PC-3 (cell line): ENCODE measurements around the gene SEMA3B.

Experiments used
- EZH2 ChIP-seq: fragments of 300-600 bp; sonication (generic); IDR thresholded peaks from one replicate; pipeline ENCODE4 v1.6.1; 2017; ENCODE audit warnings: antibody characterized with exemption, mild to moderate bottlenecking, low read length; ENCODE audit not compliant: unreplicated experiment
- EZH2phosphoT487 ChIP-seq: fragments of 300-600 bp; sonication (generic); IDR thresholded peaks from 2 replicates; pipeline ENCODE4 v1.6.1; 2018; ENCODE audit warnings: mild to moderate bottlenecking, antibody characterized with exemption, low read length, borderline replicate concordance
- TF ChIP-seq, protein P1 (sequence below): fragments of 300-600 bp; sonication (generic); conservative IDR thresholded peaks from 2 replicates; pipeline ENCODE4 v1.5.1; 2017; ENCODE audit warnings: antibody characterized with exemption, low read depth, mild to moderate bottlenecking, low read length

- TF ChIP-seq, protein P1, sequence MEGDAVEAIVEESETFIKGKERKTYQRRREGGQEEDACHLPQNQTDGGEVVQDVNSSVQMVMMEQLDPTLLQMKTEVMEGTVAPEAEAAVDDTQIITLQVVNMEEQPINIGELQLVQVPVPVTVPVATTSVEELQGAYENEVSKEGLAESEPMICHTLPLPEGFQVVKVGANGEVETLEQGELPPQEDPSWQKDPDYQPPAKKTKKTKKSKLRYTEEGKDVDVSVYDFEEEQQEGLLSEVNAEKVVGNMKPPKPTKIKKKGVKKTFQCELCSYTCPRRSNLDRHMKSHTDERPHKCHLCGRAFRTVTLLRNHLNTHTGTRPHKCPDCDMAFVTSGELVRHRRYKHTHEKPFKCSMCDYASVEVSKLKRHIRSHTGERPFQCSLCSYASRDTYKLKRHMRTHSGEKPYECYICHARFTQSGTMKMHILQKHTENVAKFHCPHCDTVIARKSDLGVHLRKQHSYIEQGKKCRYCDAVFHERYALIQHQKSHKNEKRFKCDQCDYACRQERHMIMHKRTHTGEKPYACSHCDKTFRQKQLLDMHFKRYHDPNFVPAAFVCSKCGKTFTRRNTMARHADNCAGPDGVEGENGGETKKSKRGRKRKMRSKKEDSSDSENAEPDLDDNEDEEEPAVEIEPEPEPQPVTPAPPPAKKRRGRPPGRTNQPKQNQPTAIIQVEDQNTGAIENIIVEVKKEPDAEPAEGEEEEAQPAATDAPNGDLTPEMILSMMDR, result no peak
- TF ChIP-seq EZH2 (no peak), EZH2phosphoT487 (no peak)
These were observed 671 bp upstream of the SEMA3B start for GRCh38 chr3:50268276-50268675.
